Stimulated activated CD8-positive, alpha-beta memory T cell treated with anti-CD3 and anti-CD28 coated beads, Interleukin-4, amount 100 ng/mL, for 4 hours (primary cell): ENCODE results near the gene PHKA2.
"Not testable (repeated sequence)": the region's sequence is repeated elsewhere in the genome, so short reads cannot be mapped to it uniquely, and the experiment has no call there.

Experiments used
- DNase-seq, 2 donors: peaks; one replicate each; pipeline ENCODE4 v3.0.0-alpha.2; 2020; ENCODE audit warnings: low read depth in 2 of 2, low spot score in 1 of 2

The PHKA2 gene

GRCh38 chrX:18873189-18873791, 110.6 kb downstream of the PHKA2 start:
- DNase-seq: no peak

DNA sequence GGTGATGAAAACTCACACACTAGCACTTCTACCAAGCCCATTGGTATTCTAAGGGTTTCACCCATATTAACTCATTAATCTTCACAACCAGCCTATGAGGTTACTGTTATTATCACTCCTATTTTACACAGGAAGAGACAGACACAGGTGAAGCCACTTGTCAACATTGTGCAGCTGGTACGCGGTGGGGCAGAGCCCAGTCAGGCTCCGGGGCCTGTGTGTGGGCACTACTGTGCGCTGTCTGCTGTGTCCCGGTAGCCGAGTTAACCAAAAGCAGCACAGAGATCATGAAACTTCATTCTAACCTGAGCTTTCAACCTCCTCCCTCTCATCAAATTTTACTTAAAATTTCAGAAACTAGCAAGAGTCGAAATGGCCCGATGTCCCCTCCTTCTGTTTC, 111.3 kb downstream of the PHKA2 start:
- DNase-seq: no peak

DNA sequence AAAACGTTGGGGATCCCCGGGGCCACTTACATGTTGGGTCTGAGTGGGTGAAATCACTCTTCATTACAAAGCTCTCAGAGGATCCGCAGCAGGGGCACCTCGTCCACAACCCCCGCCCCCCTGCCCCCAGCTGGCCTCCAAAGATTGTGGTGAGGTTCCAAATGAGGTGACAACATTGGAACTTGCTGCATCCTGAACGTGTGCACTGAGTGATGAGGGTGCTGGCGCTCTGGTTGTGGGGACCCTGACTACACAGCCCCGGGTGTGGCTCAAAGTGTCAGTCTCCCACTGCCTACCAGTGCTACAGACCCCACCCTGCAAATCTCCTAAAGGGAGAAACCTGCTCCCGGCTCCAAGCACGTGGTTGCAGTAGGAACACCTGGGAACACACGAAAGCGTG, 111.9 kb downstream of the PHKA2 start:
- DNase-seq: no peak

DNA sequence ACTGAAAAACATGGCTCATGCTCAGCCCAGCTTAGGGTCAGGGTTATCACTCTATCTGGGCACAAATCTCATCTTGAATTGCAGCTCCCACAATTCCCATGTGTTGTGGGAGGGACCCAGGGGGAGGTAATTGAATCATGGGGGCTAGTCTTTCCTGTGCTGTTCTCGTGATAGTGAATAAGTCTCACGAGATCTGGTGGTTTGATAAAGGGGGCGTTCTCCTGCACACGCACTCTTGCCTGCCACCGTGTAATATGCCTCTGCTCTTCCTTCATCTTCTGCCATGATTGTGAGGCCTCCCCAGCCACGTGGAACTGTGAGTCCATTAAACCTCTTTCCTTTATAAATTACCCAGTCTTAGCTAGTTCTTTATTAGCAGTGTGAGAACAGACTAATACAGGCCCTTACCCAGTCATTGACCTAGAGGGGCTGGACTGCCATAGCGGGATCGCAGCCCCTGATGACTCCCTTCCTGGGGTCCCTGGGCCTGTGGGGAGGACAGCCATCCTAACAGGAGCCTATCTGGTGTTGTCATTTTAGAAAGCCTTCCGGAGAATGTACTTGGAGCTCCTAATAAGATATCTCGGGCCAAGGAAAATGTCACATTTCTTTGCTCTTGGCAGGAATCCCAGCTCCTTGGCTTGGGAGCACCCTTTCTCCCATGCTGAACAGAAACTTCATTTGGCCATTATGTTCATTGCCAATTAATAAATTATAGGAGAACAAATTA, 112.6 kb downstream of the PHKA2 start:
- DNase-seq: no peak

DNA sequence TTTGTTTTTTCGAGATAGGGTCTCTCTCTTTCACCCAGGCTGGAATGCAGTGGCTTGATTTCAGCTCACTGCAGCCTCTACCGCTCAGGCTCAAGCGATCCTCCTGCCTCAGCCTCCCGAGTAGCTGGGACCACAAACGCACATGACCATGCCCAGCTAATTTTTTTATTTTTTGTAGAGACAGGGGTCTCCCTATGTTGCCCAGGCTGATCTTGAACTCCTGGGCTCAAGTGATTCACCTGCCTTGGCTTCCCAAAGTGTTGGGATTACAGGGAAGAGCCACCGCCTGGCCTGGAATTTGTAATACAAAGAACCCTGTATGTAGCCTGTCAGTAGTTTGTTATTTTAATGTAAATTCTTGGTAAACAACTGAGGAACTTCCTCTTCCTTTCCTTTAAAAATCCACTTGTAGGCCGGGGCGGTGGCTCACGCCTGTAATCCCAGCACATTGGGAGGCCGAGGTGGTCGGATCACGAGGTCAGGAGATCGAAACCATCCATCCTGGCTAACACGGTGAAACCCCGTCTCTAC, 119.5 kb downstream of the PHKA2 start:
- DNase-seq: no peak

GRCh38 chrX:18861511-18861910, 122.4 kb downstream of the PHKA2 start:
- DNase-seq: no peak

DNA sequence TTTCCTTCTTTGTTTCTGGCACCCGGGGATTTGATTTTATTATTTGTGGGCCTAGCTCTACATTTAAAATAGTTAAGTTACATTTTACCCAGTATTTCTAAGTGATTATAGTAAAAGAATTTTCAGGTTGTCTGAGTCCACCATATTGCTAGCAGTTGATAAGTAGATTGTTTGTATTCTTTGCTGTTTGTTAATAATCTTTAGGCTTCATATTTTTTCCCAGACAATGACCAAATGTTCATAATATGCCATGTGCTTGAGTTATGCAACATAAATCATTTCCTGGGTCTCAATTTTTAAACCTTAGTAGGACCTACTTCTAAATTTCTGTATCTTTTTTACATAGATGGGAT, 127.3 kb downstream of the PHKA2 start:
- DNase-seq: no peak

DNA sequence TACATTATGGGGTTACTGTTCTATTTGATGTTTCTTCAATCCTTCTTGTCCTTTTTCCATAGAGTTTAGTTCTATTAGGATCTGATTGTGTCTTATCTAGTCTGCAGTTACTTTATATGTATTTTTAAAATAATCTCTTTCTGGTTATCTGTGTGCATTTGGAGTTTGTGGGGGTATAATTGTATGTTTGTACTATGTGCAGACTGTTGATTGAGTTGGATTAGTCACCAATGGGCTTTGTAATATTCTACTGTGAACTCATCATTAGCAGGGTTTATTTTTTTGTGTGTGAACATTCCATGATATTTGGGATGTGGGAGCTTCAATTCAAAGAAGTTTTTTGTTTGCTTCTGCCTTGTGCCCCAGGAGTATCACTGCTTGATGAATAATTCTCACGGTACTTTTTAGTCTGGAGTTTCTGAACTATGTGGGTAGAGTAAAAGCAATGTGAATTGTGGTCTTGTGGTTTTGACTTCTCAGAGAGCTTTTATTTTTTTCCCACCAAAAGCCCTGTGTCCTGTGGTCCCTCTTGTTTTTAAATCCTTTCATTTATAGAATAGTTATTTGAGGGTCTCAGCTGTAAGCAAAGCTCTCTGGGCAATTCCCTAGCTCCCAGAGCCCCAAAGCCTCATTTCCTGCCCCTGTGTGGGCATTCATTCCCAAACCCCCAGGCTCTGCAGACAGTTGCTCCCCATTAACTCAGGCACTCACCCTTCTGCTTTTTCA, 127.8 kb downstream of the PHKA2 start:
- DNase-seq: no peak

- DNase-seq: not testable (repeated sequence)
Observed at GRCh38 chrX:18847901-18848300, 136.0 kb downstream of the PHKA2 start.
